GM12891 (cell line): Measurements from ENCODE around the gene INMT.

ENCODE experiments used
- DNase-seq: peaks from one replicate; pipeline ENCODE4 v3.0.0; 2011; ENCODE audit warnings: low spot score; ENCODE audit not compliant: insufficient read length
- FAIRE-seq: peaks from 2 replicates; lab custom pipeline; 2011; peaks lifted over from hg19 to GRCh38; lab: Jason Lieb, UNC
- PAX5 ChIP-seq: IDR thresholded peaks from 2 replicates; pipeline ENCODE4 v1.6.1; 2011; ENCODE audit warnings: low read length, moderate library complexity, mild to moderate bottlenecking; ENCODE audit not compliant: insufficient read depth, severe bottlenecking
- POLR2A ChIP-seq: IDR thresholded peaks from 2 replicates; pipeline ENCODE4 v1.6.1; 2011; ENCODE audit warnings: low read depth, low read length, control low read depth
- POLR2AphosphoS5 ChIP-seq: IDR thresholded peaks from 2 replicates; pipeline ENCODE4 v1.6.1; 2011; ENCODE audit warnings: low read depth, low read length, control low read depth
- POU2F2 ChIP-seq: IDR thresholded peaks from 2 replicates; pipeline ENCODE4 v1.6.1; 2011; ENCODE audit warnings: low read depth, mild to moderate bottlenecking, control low read depth, low read length, moderate library complexity
- SPI1 ChIP-seq: IDR thresholded peaks from 2 replicates; pipeline ENCODE4 v1.6.1; 2011; ENCODE audit warnings: low read depth, low read length, control low read depth
- TAF1 ChIP-seq: IDR thresholded peaks from 2 replicates; pipeline ENCODE4 v1.6.1; 2011; ENCODE audit warnings: low read depth, low read length, control low read depth

The INMT gene

DNA sequence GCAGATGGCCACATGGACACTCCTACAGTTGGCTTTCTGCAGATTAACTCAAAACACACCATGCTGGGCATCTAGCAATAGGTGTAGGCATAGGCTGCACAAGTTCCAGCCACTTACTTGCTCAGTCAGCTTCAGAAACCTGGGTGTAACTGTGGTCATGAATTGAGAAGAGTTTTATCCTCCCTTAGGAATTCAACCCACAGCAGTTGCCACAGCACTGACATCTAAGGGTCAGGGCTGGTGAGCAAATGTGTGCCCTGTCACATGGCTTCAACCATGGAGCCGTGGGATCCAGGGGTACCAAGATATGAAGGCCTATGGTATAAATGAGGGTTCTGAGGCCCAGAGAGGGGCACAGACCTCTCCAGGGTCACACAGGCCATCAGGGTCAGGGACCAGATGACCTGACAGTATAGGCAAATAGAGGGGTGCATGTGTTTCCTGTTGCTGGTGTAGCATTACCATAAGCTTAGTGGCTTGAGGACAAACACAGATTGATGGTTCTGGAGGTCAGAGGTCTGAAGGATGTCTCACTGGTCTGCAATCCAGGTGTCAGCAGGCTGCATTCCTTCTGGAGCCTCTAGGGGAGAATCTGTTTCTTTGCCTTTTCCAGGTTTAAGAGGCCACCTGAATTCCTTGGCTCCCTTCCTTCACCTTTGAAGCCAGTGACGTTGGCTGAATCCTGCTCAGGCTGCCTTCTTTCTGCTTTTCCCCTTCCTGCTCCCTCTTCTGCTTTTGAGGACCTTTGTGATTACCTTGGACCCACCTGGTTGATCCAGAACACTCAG is 43.4 kb downstream of the INMT start:
- TF ChIP-seq PAX5 (no peak), POLR2A (no peak), TAF1 (no peak), POU2F2 (no peak), POLR2AphosphoS5 (no peak), SPI1 (no peak)
- FAIRE-seq (no peak), DNase-seq (no peak)

DNA sequence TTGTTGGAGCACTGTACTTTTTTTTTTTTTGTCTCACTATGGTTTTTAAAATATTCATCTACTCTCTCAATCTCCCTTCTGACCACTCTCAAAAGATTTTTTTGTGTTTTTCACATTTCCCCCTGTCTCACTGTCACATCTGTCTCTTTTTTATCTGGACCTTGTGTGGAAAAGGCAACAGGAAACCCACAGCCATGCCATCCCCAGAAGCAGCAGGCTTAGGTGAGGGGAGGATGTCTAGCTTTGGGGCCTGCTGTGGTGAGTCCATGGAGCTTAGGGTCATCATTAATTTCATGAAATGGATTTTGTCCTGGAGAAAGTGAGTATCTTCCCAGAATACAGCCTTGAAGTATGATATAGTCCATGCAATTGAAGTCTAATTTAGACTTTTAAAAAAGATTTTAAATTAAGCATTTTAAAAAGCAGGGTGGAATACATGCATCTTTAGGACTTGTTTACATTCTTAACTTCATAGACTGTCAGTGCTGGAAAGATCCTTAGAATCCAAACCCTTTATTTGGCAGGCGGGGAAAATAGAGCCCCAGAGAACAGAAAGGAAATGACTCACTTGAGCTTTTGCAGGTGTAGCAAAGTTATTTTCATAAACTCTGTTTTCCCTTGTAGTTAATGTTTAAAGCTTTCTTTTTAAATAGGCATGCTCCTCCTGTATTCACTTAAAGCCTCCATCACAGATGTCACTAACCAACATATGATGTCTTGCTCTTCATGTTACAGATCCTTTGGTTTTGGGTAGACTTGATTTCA is 44.4 kb downstream of the INMT start:
- TF ChIP-seq POLR2AphosphoS5 (no peak), TAF1 (no peak), SPI1 (no peak), PAX5 (no peak), POLR2A (no peak)
- DNase-seq (no peak), FAIRE-seq (no peak)

DNA sequence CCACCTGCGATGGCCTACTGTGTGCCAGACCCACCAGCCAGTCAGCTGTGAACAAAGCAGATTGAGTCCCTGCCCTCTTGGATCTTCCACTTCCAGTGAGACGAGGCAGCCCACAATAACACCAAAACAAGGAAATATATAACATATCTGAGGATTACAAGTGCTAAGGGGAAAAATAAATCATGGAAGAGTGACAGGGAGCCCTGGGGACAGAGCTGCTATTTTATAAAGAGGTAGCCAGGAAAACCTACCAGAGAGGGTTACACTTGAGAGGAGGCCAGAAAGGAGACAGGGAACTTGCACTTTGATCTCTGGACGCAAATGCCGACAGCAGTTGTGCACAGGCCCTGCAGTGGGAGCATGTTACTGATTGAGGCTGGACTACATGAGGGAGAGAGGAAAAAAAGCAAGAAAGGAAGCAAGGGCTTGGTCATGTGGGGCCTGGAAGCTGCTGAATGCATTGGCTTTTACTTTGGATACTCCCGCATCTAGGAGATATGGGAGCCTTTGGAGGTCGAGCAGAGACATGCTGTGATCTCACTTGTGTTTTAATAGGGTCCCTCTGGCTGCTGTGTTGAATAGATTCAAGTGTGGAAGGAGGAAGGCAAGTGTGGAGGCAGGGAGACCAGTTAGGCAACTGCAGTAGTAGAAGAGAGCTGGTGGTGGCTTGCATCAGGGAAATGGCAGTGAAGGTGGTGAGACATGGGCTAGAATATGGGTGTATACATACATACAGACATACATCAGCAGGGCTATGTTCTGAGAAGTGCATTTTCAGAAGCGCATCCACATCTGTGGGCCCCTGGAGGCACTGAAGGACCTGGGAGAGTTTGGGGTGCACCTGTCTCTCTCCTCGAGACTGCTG is 45.5 kb downstream of the INMT start:
- no peak for DNase-seq
- FAIRE-seq: peak; percentile 91
- TF ChIP-seq TAF1: no peak
- no peak for TF ChIP-seq PAX5
- no peak for TF ChIP-seq POLR2AphosphoS5
- no peak for TF ChIP-seq SPI1
- TF ChIP-seq POU2F2: no peak
- TF ChIP-seq POLR2A: no peak

DNA sequence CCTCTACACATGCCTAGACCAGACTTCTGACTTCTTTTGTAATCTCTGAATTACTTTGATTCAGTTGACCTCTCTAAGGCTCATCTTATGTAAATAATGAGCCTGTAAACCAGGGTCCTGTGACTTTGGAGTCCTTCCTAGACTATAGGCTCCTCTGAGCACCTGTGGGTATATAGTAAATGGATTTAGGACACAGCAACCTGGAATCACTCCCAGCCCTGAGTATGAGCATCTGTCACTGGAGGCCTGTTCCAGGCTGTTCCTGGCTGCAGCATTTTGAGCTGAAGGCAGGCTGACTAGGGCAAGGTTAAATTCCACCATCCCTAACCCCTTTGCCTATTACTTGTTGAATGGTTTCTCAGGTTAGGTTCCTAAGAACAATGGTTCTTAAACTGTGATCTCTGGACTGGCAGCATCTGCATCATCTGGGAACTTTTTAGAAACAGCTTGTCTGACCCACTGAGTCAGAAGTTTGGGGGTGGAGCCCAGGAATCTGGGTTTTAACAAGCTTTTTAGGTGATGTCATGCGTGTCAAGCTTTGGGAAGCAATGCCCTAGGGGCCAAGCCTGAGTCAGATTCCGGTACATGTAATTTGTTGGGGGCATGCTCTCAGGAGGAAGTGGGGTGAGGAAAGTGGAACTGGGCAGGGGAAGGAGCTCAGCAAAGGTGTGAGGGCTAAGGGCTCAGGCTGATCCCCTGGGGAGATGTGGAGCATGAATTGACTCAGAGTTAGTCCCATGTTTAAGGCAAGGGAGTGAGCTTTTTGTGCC is 47.5 kb downstream of the INMT start:
- DNase-seq (peak; percentile 37), FAIRE-seq (peak; percentile 86)
- TF ChIP-seq SPI1 (peak; percentile 89), PAX5 (no peak), POLR2AphosphoS5 (no peak)

DNA sequence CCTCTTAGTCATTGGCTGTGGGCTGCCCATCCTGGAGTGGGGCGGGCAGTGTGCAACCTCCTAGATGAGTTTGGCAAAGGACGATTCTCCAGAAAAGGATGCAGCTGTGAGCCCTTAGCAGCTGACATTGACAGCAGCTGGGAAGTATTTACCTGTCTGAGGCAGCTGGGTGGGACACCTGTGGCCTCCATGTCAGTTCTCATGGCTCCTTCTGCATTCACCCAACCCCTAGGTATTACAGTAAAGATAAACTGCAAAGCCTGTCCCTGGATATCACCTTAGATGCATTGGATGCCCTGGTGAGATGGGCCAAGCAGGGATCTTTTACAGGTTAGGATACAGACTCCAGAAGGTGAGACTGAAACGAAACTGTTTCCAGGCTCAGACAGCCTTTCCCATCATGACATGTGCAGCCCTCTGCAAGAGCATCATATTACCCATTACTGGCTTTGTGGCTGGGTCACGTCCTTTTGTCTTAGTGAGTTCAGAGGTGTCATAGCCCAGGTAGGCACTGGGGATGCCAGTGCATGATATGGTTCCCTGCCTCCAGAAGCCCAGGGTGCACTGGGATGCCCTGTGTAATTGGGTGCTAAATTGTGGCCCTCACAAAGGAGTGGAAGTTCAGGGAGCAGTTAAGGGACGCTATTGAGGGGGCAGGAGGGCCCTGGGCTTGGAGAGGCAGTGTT is 48.2 kb downstream of the INMT start:
- DNase-seq (no peak), FAIRE-seq (no peak)
- TF ChIP-seq POLR2A (no peak), TAF1 (no peak), POLR2AphosphoS5 (no peak), PAX5 (no peak), POU2F2 (no peak), SPI1 (no peak)

DNA sequence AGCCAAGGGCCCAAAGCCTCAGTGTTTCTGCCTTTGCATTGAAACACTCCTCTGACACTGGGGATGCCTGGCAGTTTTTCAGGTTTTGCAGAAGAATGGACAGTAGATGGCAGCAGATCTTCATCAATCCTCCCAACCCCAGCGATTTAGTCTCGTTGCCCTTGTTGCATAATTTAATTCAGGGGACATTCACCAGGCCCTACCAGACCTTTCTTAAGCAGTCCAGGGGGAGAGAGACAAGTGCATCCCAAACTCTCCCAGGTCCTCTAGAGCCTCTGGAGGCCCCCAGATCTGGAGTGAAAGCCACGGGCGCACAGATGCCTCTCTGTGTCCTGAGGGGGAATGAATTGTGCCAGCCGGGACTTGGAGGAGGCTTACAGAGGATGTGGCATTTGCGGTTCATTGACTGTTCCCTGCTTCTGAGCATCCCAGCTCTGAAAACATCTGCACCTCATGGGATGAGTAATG is 48.9 kb downstream of the INMT start:
- DNase-seq (peak; percentile 47), FAIRE-seq (peak; percentile 83)
- TF ChIP-seq POLR2A (no peak), POU2F2 (peak; percentile 53; the same call in 1 of the 2 replicates)

DNA sequence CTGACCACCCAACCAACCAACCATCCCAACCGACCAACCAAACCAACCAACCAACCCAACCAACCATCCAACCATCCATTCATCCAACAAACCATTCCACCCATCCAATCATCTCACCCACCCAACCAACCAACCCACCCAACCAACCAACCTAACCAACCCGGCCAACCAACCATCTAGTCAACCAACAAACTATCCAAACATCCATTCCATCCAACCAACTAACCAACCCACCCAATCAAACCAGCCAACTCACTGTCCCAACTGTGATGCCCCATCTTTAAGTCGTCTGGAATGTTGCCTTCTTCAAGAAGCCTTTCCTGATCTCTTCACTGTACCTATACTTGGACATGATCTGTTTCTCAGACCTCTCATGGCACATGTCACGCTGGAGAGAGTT is 50.9 kb downstream of the INMT start:
- FAIRE-seq: no peak
- no peak for TF ChIP-seq SPI1
- no peak for TF ChIP-seq PAX5
- TF ChIP-seq TAF1: no peak
- no peak for TF ChIP-seq POLR2AphosphoS5
- no peak for TF ChIP-seq POU2F2
- no peak for TF ChIP-seq POLR2A
- no peak for DNase-seq

DNA sequence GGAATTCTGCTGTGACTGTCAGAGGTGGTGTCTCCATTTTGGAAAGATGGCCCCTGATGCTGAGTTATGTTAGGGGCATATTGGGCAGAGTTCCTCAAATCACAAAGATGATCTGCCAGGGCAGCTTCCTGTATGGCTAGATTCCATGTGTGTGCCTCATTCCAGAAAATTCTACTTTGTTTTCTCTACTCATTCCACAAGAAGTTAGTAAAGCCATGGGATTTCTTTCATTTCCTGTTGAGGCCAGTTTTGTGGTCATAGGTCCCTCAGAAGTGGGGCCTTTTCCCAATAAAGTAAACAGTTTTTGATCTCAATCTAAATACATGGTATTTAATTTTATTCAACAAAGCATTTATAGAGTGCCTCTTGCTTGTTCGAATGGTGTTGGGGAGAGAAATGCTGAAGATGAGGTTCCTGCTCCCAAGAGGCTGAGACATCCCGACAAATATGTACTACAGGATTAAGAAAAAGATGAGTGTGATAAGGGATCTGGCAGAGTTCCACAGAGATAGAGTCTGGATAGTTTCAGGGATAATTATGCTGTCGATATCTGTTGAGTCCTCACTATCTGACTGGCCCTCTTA is 52.2 kb downstream of the INMT start:
- DNase-seq: no peak
- FAIRE-seq: no peak
- TF ChIP-seq SPI1 (no peak), TAF1 (no peak)
